Stimulated activated CD4-positive, alpha-beta T cell treated with anti-CD3 and anti-CD28 coated beads, Interleukin-15, amount 100 ng/mL, for 48 hours (primary cell): ENCODE data around the gene MIA2.
"Not testable (repeated sequence)": the region's sequence is repeated elsewhere in the genome, so short reads cannot be mapped to it uniquely, and the experiment has no call there.

Source experiments
- DNase-seq, 2 donors: peaks; one replicate each; pipeline ENCODE4 v3.0.0-alpha.2; 2020; ENCODE audit warnings: low read depth in 2 of 2

Gene MIA2

GRCh38 chr14:39267608-39268005 lies 33.9 kb downstream of the MIA2 start:
- no peak for DNase-seq

DNA sequence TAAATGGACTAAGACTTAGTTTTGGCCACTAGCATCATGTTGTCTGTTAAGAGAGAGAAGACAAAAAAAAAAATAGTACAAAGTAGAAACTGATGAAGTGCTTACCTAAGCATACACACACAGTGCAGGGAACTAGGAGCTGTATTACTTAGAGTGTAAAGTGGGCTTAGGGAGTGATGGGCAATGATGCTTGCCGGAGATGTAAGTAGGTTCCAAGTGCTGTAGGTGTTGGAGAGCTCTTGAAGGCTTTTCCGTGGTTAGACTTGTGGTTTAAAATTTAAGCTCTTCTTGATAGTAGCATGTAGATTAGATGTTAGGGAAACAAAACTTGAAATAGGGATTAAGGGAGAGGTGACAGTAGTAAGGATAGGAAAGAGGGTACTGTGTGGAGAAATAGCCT lies 34.7 kb downstream of the MIA2 start:
- no peak for DNase-seq

DNA sequence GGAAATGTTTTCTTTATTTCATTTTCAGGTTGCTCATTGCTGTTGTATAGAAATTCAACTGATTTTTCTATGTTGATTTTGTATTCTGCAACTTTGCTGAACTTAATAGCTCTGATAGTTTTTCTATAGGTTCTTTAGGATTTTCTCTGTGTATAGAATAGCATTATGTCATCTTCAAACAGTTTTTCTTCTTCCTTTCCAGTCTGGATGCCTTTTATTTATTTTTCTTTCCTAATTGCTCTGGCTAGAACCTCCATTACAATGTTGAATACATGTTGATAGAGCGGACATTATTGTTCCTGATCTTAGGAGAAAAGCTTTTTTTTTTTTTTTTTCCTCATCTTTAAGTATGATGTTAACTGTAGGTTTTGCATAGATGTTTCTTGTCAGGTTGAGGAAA lies 39.2 kb downstream of the MIA2 start:
- no peak for DNase-seq

DNA sequence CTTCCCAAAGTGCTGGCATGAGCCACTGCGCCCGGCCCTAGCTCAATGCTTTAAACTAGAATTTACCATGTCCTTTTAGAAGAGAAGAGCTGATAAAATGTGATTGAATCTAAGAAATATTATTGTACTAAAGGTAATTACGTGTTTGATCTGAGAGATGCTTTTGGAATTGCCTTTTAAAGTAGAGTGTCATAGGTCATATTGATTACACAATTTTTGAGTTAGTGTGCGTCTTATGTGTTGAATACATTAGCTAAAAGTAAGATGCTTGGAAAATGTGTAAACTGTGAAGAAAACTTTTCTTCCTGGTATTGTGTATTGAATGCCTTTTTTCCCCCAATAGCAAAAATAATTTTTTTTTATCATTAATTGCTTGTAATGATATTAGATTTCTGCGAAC lies 41.7 kb downstream of the MIA2 start:
- no peak for DNase-seq

DNA sequence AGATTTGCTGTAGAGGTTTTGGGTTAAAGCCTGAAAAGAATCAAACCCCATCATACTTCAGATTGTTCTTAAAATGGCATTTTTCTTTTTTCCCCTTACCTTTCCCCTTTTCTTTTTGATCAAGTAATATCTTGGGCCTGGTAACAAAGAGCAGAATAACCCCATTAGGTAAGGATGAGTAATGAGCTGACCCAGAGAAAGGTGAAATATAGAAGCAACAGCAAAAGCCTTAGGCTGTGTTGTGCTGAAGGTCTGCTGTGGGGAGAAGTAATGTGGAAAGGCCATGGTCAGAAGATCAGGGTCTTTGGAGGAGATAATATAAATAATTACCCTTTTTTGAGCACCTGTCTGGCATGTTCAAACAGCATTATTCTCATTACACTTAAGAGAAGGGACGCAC lies 42.3 kb downstream of the MIA2 start:
- DNase-seq: no peak

DNA sequence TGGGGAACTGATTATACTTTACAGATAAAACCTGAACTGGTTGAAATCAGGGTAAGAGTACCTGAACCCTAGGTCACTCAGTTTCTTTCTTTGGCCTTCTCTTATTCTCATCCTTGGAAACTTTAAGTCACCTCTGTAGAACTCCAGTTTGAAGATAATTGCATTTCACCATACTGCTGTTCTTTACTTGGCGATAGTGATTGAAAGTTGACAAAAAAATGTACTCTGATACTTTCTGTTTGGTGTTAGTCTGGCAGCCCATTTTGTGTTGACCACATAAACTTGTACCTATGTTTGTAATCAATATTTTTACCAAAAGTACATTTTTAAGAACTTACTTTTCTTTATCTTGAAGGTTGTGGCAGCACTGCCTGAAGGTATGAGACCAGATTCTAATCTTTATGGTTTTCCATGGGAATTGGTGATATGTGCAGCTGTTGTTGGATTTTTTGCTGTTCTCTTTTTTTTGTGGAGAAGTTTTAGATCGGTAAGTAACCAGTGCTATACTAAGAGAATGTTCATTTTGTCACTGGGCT lies 42.9 kb downstream of the MIA2 start:
- no peak for DNase-seq

DNA sequence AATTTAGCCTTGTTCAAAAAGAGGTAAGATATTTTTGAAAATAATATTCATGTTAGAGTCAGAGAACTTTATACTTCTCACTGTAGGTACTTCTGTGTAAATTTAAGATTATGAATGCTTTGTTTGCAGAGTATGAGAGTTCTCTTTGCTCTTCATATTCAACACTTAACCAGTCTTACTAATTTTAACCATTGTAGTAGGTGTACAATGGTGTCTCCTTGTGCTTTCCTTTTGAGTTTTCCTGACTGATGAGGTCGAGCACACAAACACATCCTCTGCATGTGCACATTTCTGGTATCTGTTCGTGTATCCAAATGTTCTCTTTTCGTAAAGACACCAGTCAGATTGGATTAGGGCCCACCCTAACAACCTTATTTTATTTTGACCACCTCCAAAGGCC lies 45.8 kb downstream of the MIA2 start:
- no peak for DNase-seq

- not testable (repeated sequence) for DNase-seq
Observed at GRCh38 chr14:39280678-39281077, 47.0 kb downstream of the MIA2 start.

- no peak for DNase-seq
Observed at GRCh38 chr14:39289523-39289922, 55.8 kb downstream of the MIA2 start.

DNA sequence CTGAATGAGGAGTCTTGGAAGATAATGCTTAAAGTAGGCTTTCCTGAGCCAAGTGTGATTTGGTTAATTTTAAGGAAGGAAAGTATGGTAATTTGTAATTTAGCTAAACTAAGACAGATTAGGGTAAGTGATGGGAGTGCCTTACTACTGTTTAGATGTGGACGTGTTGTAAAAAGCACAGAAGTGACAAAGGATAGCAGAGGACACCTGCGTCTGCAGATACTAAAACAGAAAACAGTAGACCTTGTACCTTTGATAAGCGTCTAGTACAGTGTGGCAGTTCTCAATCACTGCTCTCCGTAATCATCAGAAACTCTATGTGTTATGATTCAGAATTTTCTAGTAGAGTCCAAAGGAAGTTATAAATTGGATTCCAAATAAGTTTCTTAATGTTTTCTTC lies 58.0 kb downstream of the MIA2 start:
- DNase-seq: no peak

DNA sequence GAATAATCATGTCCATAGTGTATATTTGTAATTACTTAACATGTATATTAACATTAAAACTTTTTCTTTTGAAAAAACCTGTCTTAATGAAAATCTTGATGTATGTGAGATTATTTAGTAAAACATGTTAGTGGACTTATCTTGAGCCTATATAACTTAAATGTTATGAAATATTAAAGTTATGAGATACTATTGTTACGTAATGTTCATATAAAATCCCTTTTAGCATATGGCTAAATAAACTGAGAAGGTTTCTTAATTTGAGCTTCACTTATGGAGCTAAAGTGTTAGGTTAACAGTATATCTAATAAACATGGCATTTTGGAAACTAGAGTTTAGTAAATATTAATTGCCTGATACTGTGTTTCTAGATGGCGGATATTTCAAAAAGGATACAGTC lies 59.9 kb downstream of the MIA2 start:
- DNase-seq: no peak

- DNase-seq: not testable (repeated sequence)
Observed at GRCh38 chr14:39300389-39300788, 66.7 kb downstream of the MIA2 start.

DNA sequence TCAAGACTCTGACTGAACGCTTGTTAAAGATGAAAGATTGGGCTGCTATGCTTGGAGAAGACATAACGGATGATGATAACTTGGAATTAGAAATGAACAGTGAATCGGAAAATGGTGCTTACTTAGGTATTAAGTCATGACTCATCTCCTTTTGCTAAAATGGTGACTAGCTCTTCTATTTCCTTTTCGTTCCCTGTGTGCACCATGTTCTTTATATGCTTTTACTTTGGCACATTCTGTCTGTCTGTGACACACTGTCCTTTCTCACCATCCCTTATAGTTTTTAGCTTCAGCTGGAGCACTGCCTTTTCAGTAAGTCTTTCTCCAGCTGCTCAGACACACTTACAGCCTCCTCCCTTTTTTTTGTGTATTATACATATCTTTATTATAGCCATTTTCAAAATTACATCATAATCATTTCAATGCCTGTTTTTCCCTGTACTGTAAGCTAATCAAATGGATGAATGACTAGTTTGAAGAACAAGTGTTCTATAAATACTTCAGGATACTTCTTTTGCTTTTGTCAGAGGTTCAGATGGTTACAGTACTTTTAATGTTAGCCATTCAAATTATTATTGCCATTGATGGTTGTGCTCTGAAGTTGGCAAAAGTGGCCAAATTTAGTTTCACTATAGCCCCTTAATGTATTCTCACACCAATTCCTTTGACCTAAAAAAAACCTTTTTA lies 68.6 kb downstream of the MIA2 start:
- DNase-seq: no peak

- DNase-seq: no peak
Observed at GRCh38 chr14:39303115-39303514, 69.4 kb downstream of the MIA2 start.

- no peak for DNase-seq
Observed at GRCh38 chr14:39307815-39308214, 74.1 kb downstream of the MIA2 start.

DNA sequence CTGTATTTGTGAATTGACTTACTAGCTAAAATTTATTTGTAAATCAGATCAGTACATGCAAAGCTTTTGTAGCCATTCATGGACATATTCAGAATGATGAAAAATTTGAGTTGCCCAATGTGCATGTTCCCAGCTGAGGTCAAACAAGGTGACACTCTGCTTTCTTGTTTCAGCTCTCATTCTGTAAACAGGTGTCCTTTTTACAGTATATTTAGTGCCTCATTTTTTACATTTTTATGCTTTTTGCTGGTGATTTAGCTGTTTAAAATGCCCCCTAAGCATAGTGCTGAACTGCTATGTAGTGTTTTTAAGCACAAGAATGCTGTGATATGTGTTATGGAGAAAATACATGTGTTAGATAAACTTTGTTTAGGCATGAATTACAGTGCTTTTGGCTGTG lies 76.3 kb downstream of the MIA2 start:
- DNase-seq: no peak

DNA sequence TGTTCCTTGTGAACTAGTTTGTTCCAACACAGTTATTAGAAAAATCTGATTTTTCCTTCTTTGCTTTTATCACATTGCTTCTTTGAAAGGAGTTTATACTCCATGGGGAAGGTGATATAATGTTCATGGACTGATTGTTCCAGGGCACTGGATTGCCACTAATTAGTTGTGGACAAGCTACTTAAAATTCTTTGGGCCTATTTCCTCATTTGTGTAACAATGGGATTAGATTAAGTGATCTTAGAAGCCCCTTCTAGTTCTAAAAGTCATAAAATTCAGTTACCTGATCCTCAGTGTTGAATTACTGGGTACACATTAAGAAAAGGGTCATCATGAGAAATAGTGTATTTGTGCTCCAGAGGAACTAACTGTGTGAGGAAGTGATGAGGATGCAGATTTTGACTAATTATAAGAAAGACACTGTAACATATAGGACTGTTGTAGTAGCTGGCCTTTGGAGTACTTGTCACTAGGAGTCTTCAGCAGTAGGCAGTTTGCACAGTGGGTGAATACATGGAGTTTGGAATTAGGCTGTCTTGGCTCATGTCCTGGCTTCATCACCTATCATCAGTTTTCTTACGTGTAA lies 82.2 kb downstream of the MIA2 start:
- no peak for DNase-seq

DNA sequence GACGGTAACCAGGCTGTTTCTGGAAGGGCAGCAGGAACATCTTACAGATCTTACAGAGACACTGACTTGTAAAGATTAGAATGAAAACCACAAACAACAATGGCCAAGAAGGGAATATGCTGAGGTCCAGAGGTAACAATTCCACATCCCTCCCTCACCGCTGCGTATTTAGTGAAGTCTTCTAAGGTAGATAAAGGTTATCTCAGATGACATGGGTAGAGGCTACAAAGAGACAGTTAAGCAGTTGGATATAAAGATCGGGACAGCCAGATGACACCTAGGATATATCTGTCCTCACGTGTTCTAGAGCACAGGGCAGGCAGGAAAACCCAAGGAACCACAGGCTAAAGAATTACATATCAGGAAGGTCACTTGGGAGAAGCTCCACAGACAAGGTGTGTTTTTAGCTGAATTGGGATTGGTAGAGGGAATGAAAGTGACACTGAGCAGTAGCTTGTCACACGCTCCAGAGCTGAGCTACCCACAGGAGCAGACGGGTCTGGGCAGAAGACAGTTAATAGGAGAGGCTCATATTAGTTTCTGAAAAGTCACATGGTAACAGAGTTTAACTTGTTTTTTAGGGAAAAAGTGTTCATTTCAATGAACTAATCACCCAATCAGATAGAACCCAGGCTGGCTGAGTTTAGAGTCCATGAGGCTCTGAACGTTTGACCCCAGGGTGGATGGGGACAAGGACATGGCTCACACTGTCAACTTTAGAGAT lies 83.3 kb downstream of the MIA2 start:
- no peak for DNase-seq

DNA sequence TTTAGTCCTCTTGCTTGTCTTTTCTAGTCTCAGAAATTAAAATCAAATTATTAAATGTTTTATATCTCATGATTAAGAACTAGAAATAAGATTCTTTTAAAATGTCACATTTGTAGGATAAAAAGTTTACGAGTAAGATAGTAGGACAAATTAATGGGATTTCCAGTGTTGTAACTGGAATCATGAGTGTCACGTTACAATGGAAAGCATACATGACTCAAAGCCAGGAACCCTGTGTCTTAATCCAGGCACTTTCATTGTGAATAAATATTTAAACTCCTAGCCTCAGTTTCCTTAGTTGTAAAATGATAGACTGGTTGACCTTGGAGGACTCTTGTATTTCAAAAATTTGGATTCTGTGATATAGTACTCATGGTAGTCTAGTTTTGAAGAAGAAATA lies 84.9 kb downstream of the MIA2 start:
- no peak for DNase-seq

DNA sequence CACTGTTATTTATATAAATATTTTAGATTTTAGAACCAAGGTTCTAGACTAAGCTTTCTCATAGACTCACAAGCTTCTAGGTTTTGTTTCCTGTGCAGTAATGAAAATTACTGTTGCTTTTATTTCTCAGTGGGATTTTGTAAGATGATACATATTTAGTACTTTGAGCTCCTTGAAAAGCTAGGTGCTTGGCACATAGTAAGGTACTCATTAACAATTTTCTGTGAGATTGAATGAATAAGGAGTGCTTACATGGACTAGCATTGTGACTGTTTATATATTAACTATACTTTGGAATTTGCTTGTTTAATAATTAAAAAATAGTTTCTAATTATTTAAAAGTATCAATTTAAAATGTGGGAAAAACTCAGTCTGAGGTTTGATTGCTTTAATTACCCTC lies 85.7 kb downstream of the MIA2 start:
- DNase-seq: no peak

DNA sequence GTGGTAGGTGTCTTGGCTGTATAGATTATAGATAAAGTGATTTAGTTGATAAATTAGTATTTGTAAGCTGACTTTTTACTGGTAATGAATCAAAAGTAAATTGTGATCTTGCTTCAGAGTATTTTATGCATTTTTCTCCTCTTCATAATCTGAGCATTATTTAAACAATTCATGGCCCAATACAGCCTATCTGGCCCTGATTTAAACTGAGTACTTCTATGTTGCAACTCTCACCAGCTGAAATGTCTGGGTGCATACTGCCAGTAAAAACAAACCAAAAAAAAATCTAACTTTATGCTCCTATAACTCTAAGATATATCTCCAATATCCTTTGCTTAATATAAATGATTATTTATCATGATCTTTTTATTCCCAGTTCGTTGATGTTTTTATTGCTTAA lies 86.6 kb downstream of the MIA2 start:
- DNase-seq: no peak

- DNase-seq: no peak
Observed at GRCh38 chr14:39322807-39323206, 89.1 kb downstream of the MIA2 start.

DNA sequence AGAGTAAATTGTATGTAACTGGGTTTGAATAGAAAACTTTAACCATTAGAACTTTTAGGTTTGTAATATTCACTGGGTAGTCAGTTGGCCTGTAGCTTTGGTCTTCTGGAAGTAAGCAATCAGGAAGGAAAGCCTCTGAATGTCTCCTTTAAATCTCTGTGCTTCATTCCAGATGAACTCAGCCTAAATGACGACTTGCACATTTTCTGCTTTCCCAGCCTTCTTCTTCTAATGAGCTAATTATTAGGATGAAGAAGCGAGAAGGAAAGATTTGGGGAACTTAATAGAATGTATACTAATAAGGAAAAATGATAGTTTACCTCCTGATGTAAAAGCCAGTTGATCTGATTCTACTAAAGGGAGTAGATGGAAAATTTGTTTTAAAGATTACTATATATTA lies 90.4 kb downstream of the MIA2 start:
- no peak for DNase-seq
